Pancreas (tissue), 10 donors: Measurements from ENCODE around the gene SGPP1. TPM values are rescaled to one million over a fixed set of nuclear protein-coding genes. Genes with fewer than 3 reads are reported as not detected.

ENCODE experiments used
- ATAC-seq, 4 donors: fragments of 200-7000 bp; cut with Tn5 transposase; one replicate each; pipeline versions ENCODE4 v1.8.0 to v1.9.1; 2020; ENCODE audit warnings: mild to moderate bottlenecking in 4 of 4, moderate library complexity in 4 of 4
- DNase-seq, 6 donors: peaks; one replicate each; pipeline ENCODE4 v3.0.0-alpha.2; 2020
- FAIRE-seq: peaks from 2 replicates; lab custom pipeline; 2012; peaks lifted over from hg19 to GRCh38; lab: Jason Lieb, UNC
- H3K27ac ChIP-seq, 4 donors: fragments of 200-600 bp; sonication (generic); 1 replicate in 3 of 4; 2 replicates in 1 of 4; pipeline versions ENCODE4 v1.5.0 to v1.8.0; 2020
- H3K27me3 ChIP-seq, 4 donors: fragments of 200-600 bp; one replicate each; pipeline ENCODE4 v1.8.0; 2021
- H3K36me3 ChIP-seq, 3 donors: fragments of 200-600 bp; sonication (generic) in 1 of 3; one replicate each; pipeline versions ENCODE4 v1.5.0 to v1.8.0; 2020 to 2021
- H3K4me1 ChIP-seq, 3 donors: fragments of 200-600 bp; one replicate each; pipeline ENCODE4 v1.8.0; 2021
- H3K4me3 ChIP-seq, 4 donors: fragments of 200-600 bp; sonication (generic) in 2 of 4; one replicate each; pipeline versions ENCODE4 v1.5.0 to v1.8.0; 2020 to 2021
- H3K9me3 ChIP-seq, 4 donors: fragments of 200-600 bp; one replicate each; pipeline ENCODE4 v1.8.0; 2021
- CTCF ChIP-seq, 4 donors: fragments of 200-600 bp; sonication (generic) in 3 of 4; IDR thresholded peaks; one replicate each; pipeline versions ENCODE4 v1.5.0 to v1.8.0; 2021; ENCODE audit warnings: antibody characterized with exemption in 4 of 4
- WGBS, 2 donors: extraction: QIAGEN DNeasy Blood & Tissue Kit; methylation state at CpG; one replicate each; pipeline ENCODE4 v1.1.7; 2013; 5-methylcytosine and 5-hydroxymethylcytosine counted together
- intact Hi-C, 3 donors: fragments of 100-400 bp; cut with DNase I; formaldehyde crosslinking; loops; one replicate each; pipeline versions ENCODE4 v1.11.1 to v1.14.2; 2022
- polyA plus RNA-seq, 2 donors: library from polyadenylated mRNA; stranded (reverse); fragments of 200-250 nt; gene quantifications; one replicate each; pipeline ENCODE4 v1.2.3, GENCODE V29; 2013
- total RNA-seq, 6 donors: library from RNA; stranded (reverse); fragmentation: NEBNext Ultra II Directional in 4 of 6; extraction: Animal tissue kit (Norgen Biotek cat#: 25700) in 4 of 6; gene quantifications; one replicate each; pipeline versions ENCODE4 v1.2.1 to v1.2.4, GENCODE V29; 2021 to 2023
- donor health status: healthy with polysubstance abuse.
- donor health status: DM: no; HTN: no; CAD: no; lungs with moderate emphysema.
- donor health status: DM: no; HTN: no; CAD: no.
- donor health status: control.
- donor health status: control.
- donor health status: Bipolar disorder and iron deficiency.
- donor health status: DM: yes; HTN: yes; CAD: no.
- donor health status: DM: no; HTN: no; CAD: no.
- donor health status: DM: no; HTN: no; CAD: no.
- donor health status: DM: yes; HTN: yes; CAD: no.

The SGPP1 gene
- total RNA-seq (10 to 100 TPM in 5 of 6 donors, 1 to 10 TPM in 1; 8.9 to 14.3 (median 11.4) TPM), polyA plus RNA-seq (10 to 100 TPM in 1 of 2 donors, 1 to 10 TPM in 1; 5.7 to 10.7 TPM)

GRCh38 chr14:63727736-63728728, at the start of gene SGPP1:
Gene SGPP1 (minus strand): TSS chr14:63728065. CDS start chr14:63727944, 121 bp downstream.
- H3K27ac ChIP-seq = peak within 1 kb of the TSS; percentile 90 to 95 (median 93)
- peak within 1 kb of the TSS; percentile 83 to 98 (median 96) for H3K4me3 ChIP-seq
- H3K27me3 ChIP-seq = no peaks in the 10 kb centered on the region
- TF ChIP-seq CTCF (IDR thresholded peaks at IDR 0.05) = no peak
- no peaks in the 10 kb centered on the region for H3K36me3 ChIP-seq
- intact Hi-C loops = no loop called here
- H3K4me1 ChIP-seq = peaks cover 0 to 19% (median 14%) of the 10 kb centered on the region in 3 donors
- WGBS, 2 donors = 0 to 1% methylated on average over 59 to 88 of the region's 88 CpGs
- FAIRE-seq (no peak), ATAC-seq (peak; percentile 88 to 92 (median 90)), DNase-seq (peak; percentile 85 to 93 (median 89))
- H3K9me3 ChIP-seq = no peaks in the 10 kb centered on the region

GRCh38 chr14:63777024-63777423, 49.2 kb upstream of the SGPP1 start:
- no peak overlapping the region for H3K4me3 ChIP-seq
- ATAC-seq = peak; percentile 53 to 90 (median 73)
- intact Hi-C loops = loop anchor here in 1 of 3 donors (10.0 kb wide), 1 partner anchor 112 kb away; no protein-coding TSS in a partner anchor

GRCh38 chr14:63773504-63773903, 45.6 kb upstream of the SGPP1 start:
- FAIRE-seq = no peak
- H3K36me3 ChIP-seq = no peaks in the 10 kb centered on the region
- DNase-seq = no peak
- 60 to 64% methylated on average over 4 of the region's 4 CpGs for WGBS, 2 donors
- no peaks in the 10 kb centered on the region for H3K27me3 ChIP-seq
- H3K4me1 ChIP-seq = no peaks in the 10 kb centered on the region
- intact Hi-C loops = loop anchor here in 1 of 3 donors (10.0 kb wide), 1 partner anchor 109 kb away; no protein-coding TSS in a partner anchor
- no peaks in the 10 kb centered on the region for H3K9me3 ChIP-seq
- no peak overlapping the region for H3K4me3 ChIP-seq
- no peak overlapping the region for H3K27ac ChIP-seq
- no peak for TF ChIP-seq CTCF (IDR thresholded peaks at IDR 0.05)
- ATAC-seq = no peak

More at GRCh38 chr14:63777024-63777423, 49.2 kb upstream of the SGPP1 start:
- DNase-seq (no peak), FAIRE-seq (no peak)
- no peak for TF ChIP-seq CTCF (IDR thresholded peaks at IDR 0.05)
- Histone ChIP-seq H3K9me3 (no peaks in the 10 kb centered on the region), H3K4me1 (no peaks in the 10 kb centered on the region), H3K27ac (peak overlapping the region in 3 of 4 donors; percentile 5 to 45 (median 28)), H3K36me3 (no peaks in the 10 kb centered on the region), H3K27me3 (no peaks in the 10 kb centered on the region)

GRCh38 chr14:63770187-63770807, 42.4 kb upstream of the SGPP1 start:
- DNase-seq = peak in 2 of 6 donors; percentile 35 to 48

More at GRCh38 chr14:63770187-63770807, 42.4 kb upstream of the SGPP1 start:
- H3K9me3 ChIP-seq = no peaks in the 10 kb centered on the region
- TF ChIP-seq CTCF (IDR thresholded peaks at IDR 0.05) = peak; percentile 13 to 50 (median 46)
- no peaks in the 10 kb centered on the region for H3K36me3 ChIP-seq
- no peaks in the 10 kb centered on the region for H3K27me3 ChIP-seq
- no peak overlapping the region for H3K4me3 ChIP-seq
- no peaks in the 10 kb centered on the region for H3K4me1 ChIP-seq
- ATAC-seq (peak; percentile 77 to 95 (median 90)), FAIRE-seq (no peak)
- H3K27ac ChIP-seq = no peak overlapping the region
- intact Hi-C loops = loop anchor here in 1 of 3 donors (10.0 kb wide), 1 partner anchor 105 kb away; no protein-coding TSS in a partner anchor
- WGBS, 2 donors = 40 to 42% methylated on average over 3 of the region's 3 CpGs
